ENCODE measurements around the gene SGTB.
"Not testable (repeated sequence)": the region's sequence is repeated elsewhere in the genome, so short reads cannot be mapped to it uniquely, and the experiment has no call there.

The SGTB gene

GRCh38 chr5:65663804-65664521 lies 57.9 kb downstream of the SGTB start:
- peak; percentile 26 for DNase-seq

DNA sequence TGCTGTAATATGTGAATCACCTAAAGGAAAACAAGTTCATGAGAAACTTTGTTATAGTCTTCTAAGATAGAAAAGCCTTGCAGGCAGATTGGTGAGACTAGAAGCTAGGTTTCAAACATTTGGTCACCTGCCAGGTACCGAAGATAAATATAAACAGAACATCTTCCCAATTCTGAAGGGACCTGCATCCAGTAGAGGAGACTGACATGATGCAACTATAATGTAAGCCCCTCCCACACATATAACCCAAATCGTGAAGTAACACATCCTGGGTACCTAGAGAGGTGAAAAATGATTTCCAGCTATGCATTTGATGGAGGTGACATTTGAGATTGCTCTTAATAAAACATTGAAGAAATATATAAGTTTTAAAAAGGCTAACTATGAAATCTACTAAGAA lies 67.2 kb downstream of the SGTB start:
- no peak for DNase-seq

DNA sequence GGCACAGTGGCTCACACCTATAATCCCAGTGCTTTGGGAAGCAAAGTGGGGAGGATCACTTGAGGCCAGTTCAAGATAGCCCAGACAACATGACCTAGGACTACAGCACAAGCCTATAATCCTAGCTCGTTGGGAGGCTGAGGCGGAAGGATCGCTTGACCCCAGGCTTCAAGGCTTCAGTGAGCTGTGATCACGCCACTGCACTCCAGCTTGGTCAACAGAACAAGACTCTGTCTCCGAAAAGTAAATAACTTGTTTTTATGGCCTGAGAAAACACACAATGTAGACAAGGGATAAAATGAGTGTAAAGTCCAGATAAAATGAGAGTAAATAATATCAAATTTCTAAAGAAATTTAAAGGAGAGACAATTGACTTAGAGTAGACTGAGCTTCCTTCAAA lies 70.8 kb downstream of the SGTB start:
- DNase-seq, result no peak

DNA sequence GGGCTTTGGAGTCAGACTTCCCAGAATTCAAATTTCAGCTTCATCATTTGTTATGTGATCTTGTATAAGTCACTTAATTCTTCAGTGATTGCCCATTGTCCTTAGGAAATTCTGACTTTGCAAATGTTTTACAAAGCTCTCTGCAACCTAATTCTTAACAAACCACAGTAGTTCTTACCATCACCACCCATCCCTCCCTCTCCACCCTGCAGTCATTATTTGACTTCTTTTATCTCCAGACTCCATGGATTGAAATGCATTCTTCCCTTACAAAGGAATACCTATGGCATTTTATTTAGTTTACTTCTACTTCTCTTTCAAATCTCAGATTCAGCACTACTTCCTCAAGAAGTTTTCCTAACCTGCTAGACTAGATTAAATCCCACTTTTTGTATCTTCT lies 74.0 kb downstream of the SGTB start:
- DNase-seq, result no peak

DNA sequence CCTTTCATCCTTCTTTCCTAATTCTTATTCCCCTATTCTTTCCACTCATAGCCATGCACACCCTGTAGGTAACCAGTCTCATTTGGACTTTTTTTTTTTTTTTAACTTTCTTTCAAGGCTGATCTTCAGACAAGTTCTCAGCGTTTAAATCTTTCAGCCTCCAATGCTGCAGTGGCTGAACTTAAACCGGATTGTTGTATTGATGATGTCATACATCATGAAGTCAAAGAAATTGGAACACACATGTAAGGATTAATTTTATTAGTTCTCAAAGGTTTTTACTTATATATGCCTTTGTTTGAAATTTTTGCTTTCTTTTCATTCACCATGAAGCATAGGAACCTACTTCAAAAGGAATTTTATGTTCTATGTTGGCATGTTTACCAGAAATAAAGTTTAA lies 75.0 kb downstream of the SGTB start:
- DNase-seq, result no peak

GRCh38 chr5:65640240-65640639 lies 81.7 kb downstream of the SGTB start:
- DNase-seq, result no peak

- DNase-seq, result no peak
Measured at GRCh38 chr5:65630981-65631380, 90.9 kb downstream of the SGTB start.

- peak; percentile 9 for DNase-seq
Measured at GRCh38 chr5:65625743-65626142, 96.2 kb downstream of the SGTB start.

GRCh38 chr5:65624571-65625555 lies 97.0 kb downstream of the SGTB start, which contains the start of the genes SHLD3 and TRAPPC13:
SHLD3 (plus strand) TSS chr5:65625027; CDS start chr5:65629588, 4,561 bp downstream.
TRAPPC13 (plus strand) TSS chr5:65625027; CDS start chr5:65625061, 34 bp downstream.
- peak; percentile 96 for DNase-seq

DNA sequence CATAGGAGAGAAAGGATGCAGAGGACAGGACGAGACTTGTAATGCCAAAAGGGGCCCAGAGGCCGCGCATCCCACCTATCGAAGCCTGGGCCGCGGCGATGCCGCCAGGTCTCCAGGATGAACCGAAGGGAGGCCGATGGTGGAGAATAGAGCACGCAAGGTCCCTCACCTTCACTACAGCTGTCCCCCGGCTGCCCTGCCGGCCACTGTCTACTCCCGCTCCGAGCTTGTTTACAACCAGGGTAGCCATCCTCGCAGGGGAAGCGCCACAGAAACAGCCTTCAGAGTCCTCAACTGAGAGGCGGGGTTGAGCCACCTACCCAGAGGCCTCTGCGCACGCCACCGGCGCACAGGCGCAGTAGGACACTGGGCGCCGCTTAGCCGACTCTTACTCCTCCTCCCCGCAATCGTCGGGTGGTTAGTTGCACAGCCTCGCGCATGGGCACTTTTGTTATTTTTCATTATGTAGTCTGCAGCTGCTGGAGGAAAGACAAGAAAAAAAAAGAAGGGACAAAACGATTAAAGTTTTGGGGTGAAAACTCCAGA lies 97.8 kb downstream of the SGTB start, which contains the start of gene TRIM23:
TSS of gene TRIM23 (minus strand) at position 309 of the 546 bp plus-strand sequence. CDS start at position 250, 59 bp downstream.
- DNase-seq, result peak; percentile 97

- peak; percentile 30 for DNase-seq
Measured at GRCh38 chr5:65623482-65623881, 98.4 kb downstream of the SGTB start.

DNA sequence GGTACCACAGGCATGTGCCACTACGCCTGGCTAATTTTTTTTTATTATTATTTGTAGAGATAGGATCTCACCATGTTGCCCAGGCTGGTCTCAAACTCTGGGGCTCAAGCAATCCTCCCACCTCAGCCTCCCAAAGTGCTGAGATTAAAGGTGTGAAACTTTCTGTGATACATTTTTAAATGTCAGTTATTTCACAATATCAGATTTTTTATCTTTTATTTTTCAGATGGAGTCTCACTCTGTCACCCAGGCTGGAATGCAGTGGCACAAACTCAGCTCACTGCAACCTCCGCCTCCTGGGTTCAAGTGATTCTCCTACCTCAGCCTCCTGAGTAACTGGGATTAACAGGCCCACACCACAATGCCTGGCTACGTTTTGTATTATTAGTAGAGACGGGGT lies 99.9 kb downstream of the SGTB start:
- not testable (repeated sequence) for DNase-seq

- DNase-seq, result no peak
Measured at GRCh38 chr5:65620021-65620420, 101.9 kb downstream of the SGTB start.
